PC-3 (cell line): ENCODE measurements around the gene GTF2B.
"Not testable (repeated sequence)": the region's sequence is repeated elsewhere in the genome, so short reads cannot be mapped to it uniquely, and the experiment has no call there.

Experiments used
- CTCF ChIP-seq: fragments of 300-600 bp; sonication (generic); conservative IDR thresholded peaks from 2 replicates; pipeline ENCODE4 v1.5.1; 2017; ENCODE audit warnings: antibody characterized with exemption, low read depth, mild to moderate bottlenecking, low read length
- EZH2 ChIP-seq: fragments of 300-600 bp; sonication (generic); IDR thresholded peaks from one replicate; pipeline ENCODE4 v1.6.1; 2017; ENCODE audit warnings: antibody characterized with exemption, mild to moderate bottlenecking, low read length; ENCODE audit not compliant: unreplicated experiment
- EZH2phosphoT487 ChIP-seq: fragments of 300-600 bp; sonication (generic); IDR thresholded peaks from 2 replicates; pipeline ENCODE4 v1.6.1; 2018; ENCODE audit warnings: mild to moderate bottlenecking, antibody characterized with exemption, low read length, borderline replicate concordance

- not testable (repeated sequence) for TF ChIP-seq EZH2phosphoT487, CTCF, EZH2
These were observed 38.8 kb upstream of the GTF2B start for GRCh38 chr1:88930176-88930575.
